ENCODE results near the gene CDH23.

- TF ChIP-seq ZNF70 (CRISPR knock-in tag; IDR thresholded peaks at IDR 0.05) = no peak
- no peak for TF ChIP-seq PATZ1 (CRISPR knock-in tag; IDR thresholded peaks at IDR 0.05; ENCODE audit: borderline replicate concordance)
- TF ChIP-seq ARNTL (CRISPR knock-in tag; IDR thresholded peaks at IDR 0.05; ENCODE audit: borderline replicate concordance, low read depth) = no peak
- no peak for TF ChIP-seq ZC3H10 (CRISPR knock-in tag; IDR thresholded peaks at IDR 0.05)
- no peak for TF ChIP-seq SNAI2 (CRISPR knock-in tag; IDR thresholded peaks at IDR 0.05)
Observed at GRCh38 chr10:71616817-71617654, 220.3 kb downstream of the CDH23 start.
